Measurements from ENCODE around the gene ARL8A. TPM values are rescaled to one million over a fixed set of nuclear protein-coding genes. Genes with fewer than 3 reads are reported as not detected.

ARL8A gene
- polyA plus RNA-seq, 1 experiment: 58.0 TPM

DNA sequence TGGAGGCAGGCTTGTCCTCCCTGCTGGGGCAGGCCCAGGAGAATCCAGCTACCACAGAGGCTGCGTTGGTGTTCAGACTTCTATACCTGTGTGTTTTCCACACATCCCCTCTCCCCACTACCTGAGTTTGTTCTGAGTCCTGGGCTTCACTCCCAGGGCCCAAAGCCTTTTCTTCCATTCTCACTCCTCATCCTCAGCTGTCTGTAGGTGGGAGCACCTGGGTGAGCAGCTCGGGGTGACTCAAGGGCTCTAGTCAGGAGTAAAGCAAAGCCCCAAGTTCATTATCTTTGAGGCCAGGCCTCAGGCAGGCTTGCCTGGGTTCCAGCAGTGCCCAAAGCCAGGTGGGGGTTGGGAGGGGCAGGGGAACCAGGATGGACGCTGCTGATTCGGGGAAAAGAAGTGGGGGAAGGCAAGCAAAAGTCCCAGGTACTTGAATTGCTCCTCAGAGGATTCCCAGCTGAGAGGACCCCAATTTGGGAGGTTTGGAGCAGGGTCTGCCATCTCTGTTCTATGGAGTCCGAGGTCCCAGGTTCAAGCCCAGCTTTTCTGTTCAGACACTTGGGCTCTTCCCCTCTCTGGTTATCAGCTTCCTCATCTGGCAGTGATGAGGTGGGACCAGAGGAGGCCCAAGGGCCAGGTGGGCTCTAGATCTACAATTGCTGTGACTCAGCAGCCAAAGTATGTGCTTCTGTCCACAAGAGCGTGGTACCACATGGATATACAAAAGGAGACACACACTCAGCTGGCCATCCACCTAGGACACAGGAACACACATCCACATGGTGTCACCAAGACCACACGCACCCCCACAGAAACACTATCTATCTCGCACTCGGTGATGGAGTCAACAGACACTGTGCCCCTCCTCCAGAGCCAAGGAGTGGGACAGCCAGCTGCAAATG lies 21.7 kb upstream of the ARL8A start:
- ChIA-PET CTCF (interaction anchor here (0.6 to 0.8 kb wide), 2 partner anchors 10 to 27 kb away, joined by 3 read pairs; partner anchors contain the start of gene LGR6), POLR2A (interaction anchor here (0.7 kb wide), 2 partner anchors 27 to 49 kb away, joined by 3 to 4 read pairs; no protein-coding TSS in a partner anchor)
- Histone ChIP-seq H3K9me3 (ENCODE audit: control insufficient read depth, insufficient read depth, low read length) (no peaks in the 10 kb centered on the region; the same call in 1 of the 2 replicates), H3K27me3 (ENCODE audit: control insufficient read depth, insufficient read depth, low read length) (peaks cover 30% of the 10 kb centered on the region), H3K4me3 (ENCODE audit: low read depth, low read length) (no peak overlapping the region), H3K27ac (ENCODE audit: low read depth, low read length) (no peak overlapping the region)
- no peak for DNase-seq (ENCODE audit: low read depth, low spot score)
- TF ChIP-seq, protein P1, sequence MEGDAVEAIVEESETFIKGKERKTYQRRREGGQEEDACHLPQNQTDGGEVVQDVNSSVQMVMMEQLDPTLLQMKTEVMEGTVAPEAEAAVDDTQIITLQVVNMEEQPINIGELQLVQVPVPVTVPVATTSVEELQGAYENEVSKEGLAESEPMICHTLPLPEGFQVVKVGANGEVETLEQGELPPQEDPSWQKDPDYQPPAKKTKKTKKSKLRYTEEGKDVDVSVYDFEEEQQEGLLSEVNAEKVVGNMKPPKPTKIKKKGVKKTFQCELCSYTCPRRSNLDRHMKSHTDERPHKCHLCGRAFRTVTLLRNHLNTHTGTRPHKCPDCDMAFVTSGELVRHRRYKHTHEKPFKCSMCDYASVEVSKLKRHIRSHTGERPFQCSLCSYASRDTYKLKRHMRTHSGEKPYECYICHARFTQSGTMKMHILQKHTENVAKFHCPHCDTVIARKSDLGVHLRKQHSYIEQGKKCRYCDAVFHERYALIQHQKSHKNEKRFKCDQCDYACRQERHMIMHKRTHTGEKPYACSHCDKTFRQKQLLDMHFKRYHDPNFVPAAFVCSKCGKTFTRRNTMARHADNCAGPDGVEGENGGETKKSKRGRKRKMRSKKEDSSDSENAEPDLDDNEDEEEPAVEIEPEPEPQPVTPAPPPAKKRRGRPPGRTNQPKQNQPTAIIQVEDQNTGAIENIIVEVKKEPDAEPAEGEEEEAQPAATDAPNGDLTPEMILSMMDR (IDR thresholded peaks at IDR 0.05; ENCODE audit: low read depth, low read length): no peak

DNA sequence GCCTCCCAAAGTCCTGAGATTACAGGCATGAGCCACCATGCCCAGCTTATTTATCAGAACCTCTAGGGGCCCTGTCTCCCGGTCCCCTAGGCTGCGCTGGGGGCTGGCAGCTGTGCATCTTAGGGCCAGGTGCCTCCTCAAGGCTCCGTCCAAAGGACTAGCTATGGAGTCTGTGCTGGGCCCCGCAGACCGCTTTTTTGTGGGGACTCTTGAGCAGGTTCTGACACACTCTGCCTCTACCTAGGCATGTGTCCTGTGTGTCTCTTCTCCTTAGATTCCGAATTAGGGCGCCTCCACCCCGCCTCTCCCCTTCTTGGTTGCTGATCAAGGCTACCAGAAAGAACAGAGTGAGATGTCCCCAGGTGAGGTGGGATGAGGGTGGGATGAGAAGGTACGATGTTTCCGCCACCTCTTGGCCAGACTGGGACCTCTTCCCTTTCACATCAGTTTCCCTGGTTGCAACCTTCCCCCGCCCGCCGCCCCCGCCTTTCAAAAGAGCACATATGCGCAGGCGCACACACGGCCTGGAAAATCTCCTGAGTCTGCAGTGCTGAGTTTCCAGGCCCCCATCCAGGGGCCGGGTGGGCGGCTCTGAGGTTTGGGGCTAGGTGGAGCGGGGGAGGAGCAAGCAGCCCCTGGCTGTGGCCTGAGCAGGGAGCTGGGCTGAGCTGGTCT lies 20.9 kb upstream of the ARL8A start:
- POLR2A ChIA-PET: interaction anchor here (0.7 kb wide), 2 partner anchors 28 to 48 kb away, joined by 3 to 4 read pairs; no protein-coding TSS in a partner anchor
- no peak for DNase-seq (ENCODE audit: low read depth, low spot score)
- CTCF ChIA-PET: interaction anchor here (0.8 kb wide), 1 partner anchor 9 kb away, joined by 3 read pairs; no protein-coding TSS in a partner anchor
- H3K27ac ChIP-seq (ENCODE audit: low read depth, low read length): no peak overlapping the region
- TF ChIP-seq, protein P1 (IDR thresholded peaks at IDR 0.05; ENCODE audit: low read depth, low read length): no peak
- no peak overlapping the region for H3K4me3 ChIP-seq (ENCODE audit: low read depth, low read length)
- no peaks in the 10 kb centered on the region; the same call in 1 of the 2 replicates for H3K9me3 ChIP-seq (ENCODE audit: control insufficient read depth, insufficient read depth, low read length)
- peaks cover 35% of the 10 kb centered on the region for H3K27me3 ChIP-seq (ENCODE audit: control insufficient read depth, insufficient read depth, low read length)

DNA sequence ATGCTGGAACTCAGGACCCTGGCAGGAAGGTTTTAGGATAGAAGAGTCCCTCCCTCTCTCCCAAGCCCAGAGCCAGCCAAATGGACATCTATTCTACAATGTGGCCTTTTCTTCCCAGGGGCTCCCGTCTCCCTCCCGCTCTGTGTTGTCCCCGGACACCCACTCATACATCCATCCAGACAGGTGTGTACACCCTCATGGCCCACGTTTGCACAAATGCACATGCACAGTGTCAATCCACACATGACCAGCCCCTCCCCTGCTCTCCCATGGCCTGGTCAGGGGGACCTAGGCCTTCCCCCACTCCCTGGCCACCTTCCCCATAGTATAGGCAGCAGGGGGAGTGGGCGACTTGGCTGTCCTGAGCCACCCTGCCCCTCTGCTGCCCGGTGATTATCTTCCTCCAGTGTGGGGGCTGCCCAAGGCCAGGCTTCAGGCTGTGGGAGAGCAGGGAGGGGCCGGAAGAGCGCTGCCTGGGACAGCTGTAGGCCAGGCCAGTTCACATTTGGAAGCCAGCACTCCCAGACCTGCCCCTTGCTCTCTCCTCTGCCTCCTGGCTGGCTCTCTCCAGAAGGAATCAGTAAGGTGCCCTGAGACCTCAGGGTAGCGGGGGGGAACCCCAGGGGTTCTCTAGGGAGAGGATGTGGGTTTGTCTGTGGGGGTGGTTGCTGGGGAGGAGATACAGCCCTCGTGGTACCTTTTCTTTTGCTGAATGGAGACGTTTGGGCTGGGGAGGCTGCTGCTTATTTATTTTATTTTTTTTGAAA lies 19.9 kb upstream of the ARL8A start:
- DNase-seq (ENCODE audit: low read depth, low spot score): no peak
- TF ChIP-seq, protein P1 (IDR thresholded peaks at IDR 0.05; ENCODE audit: low read depth, low read length): no peak
- Histone ChIP-seq H3K9me3 (ENCODE audit: control insufficient read depth, insufficient read depth, low read length) (no peaks in the 10 kb centered on the region; the same call in 1 of the 2 replicates), H3K27me3 (ENCODE audit: control insufficient read depth, insufficient read depth, low read length) (peaks cover 37% of the 10 kb centered on the region), H3K4me3 (ENCODE audit: low read depth, low read length) (no peak overlapping the region), H3K27ac (ENCODE audit: low read depth, low read length) (no peak overlapping the region)
- CTCF ChIA-PET: interaction anchor here (2.2 kb wide), 1 partner anchor 9 kb away, joined by 11 read pairs; no protein-coding TSS in a partner anchor
- POLR2A ChIA-PET: no interaction called here

DNA sequence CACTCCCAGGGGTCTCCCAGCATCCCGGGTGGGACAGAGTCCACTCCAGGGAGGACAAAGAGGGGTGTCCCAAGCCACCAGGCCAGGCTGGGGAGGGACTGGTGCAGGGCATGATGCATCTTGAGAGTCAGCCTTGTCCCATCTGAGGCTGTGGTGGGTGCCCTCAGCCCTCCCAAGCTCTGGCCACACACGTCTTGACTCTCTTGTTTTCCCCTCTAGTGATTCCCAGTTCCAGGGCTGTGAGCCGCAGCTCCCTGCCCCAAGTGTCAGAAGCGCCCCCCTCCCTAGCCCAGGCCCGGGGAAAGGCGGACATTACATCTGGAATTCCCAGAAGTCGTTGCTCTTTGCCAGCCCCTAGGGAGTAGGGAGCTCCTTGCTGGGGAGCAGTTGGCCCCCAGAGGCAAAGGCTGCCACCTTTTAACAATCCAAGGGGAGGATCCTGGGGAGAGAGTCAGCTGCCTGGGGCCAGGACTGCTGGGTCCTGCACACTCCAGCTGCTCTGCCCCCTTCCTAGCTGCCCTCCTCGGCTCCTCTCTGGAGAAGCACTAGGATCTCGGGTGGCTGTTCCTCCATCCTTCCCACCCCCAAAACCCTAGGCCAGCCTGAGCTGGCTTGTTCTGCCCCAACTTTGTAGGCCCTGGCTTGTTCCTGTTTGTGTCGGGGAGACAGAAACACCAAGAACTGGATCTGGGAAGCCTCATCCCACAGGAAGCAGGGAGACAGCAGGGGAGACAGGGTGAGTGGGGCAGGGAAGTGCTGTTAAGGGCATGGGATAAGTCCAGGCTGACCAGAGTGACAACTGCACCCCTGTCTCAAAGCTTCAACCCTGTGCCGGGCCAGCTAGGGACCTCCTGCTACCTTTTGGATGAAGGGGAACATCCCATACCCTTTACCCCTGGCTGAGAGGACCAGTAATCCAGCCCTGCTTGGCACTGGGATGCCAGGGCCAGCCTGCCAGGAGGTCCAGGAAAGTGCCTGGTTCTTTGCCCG lies 19.0 kb upstream of the ARL8A start:
- Histone ChIP-seq H3K4me3 (ENCODE audit: low read depth, low read length) (no peak overlapping the region), H3K27ac (ENCODE audit: low read depth, low read length) (no peak overlapping the region), H3K27me3 (ENCODE audit: control insufficient read depth, insufficient read depth, low read length) (peaks cover 32% of the 10 kb centered on the region), H3K9me3 (ENCODE audit: control insufficient read depth, insufficient read depth, low read length) (no peaks in the 10 kb centered on the region; the same call in 1 of the 2 replicates)
- ChIA-PET POLR2A (no interaction called here), CTCF (interaction anchor here (0.7 to 2.2 kb wide), 2 partner anchors 8 to 26 kb away, joined by 3 to 11 read pairs; no protein-coding TSS in a partner anchor)
- DNase-seq (ENCODE audit: low read depth, low spot score): no peak
- TF ChIP-seq, protein P1 (IDR thresholded peaks at IDR 0.05; ENCODE audit: low read depth, low read length): no peak

All from AG04450 (cell line).